AG09309 (cell line): Measurements from ENCODE around the gene JAZF1.

Experiments
- DNase-seq: peaks from one replicate; pipeline ENCODE4 v3.0.0-alpha.2; 2010; ENCODE audit warnings: low read depth
- H3K4me3 ChIP-seq: 2 replicates; pipeline ENCODE4 v1.5.1; 2011; ENCODE audit warnings: mild to moderate bottlenecking, low read depth, low read length, moderate library complexity; ENCODE audit not compliant: control insufficient read depth
- TF ChIP-seq, protein P1 (sequence below): IDR thresholded peaks from 2 replicates; pipeline ENCODE4 v1.5.1; 2011; ENCODE audit warnings: mild to moderate bottlenecking, low read depth, low read length, inconsistent platforms; ENCODE audit not compliant: insufficient read depth, control insufficient read depth; ENCODE audit errors: missing control alignments

Gene JAZF1

DNA sequence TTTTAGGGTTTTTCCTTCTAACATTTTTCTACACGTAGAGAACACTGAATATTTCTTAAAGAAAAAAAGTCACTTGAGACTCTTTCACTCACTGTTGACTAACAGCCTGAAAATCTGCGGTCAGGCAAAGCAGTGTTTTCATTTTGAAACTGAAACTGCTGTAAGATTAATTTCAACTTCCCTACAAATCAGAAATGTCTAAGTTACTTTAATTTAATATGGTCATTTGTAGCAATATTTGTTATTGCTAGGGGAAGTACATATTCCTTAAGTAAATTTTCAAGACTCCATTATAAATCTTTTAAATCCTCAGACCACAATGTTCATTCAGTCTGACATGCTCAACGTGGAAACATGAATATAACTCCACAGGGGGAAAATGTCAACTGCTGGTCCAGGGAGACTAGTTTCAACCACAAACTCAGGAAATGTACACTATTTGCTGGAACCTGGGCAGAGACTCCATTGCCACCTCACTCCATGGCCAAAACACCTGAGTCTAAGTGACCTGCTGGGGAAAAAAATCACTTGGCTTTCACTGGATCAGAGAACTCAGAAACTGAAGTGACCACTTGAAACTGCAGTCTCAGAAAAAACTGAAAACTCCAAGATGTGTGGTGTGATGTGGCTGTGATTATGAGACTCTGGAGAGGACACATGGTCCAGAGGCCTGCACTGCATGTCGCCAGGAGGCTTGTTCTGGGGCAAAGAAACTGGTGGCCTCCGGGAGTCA is 279.4 kb downstream of the JAZF1 start:
- peak; percentile 20 for DNase-seq
- TF ChIP-seq, protein P1, sequence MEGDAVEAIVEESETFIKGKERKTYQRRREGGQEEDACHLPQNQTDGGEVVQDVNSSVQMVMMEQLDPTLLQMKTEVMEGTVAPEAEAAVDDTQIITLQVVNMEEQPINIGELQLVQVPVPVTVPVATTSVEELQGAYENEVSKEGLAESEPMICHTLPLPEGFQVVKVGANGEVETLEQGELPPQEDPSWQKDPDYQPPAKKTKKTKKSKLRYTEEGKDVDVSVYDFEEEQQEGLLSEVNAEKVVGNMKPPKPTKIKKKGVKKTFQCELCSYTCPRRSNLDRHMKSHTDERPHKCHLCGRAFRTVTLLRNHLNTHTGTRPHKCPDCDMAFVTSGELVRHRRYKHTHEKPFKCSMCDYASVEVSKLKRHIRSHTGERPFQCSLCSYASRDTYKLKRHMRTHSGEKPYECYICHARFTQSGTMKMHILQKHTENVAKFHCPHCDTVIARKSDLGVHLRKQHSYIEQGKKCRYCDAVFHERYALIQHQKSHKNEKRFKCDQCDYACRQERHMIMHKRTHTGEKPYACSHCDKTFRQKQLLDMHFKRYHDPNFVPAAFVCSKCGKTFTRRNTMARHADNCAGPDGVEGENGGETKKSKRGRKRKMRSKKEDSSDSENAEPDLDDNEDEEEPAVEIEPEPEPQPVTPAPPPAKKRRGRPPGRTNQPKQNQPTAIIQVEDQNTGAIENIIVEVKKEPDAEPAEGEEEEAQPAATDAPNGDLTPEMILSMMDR, result no peak
- H3K4me3 ChIP-seq, result peak overlapping the region; percentile 28

DNA sequence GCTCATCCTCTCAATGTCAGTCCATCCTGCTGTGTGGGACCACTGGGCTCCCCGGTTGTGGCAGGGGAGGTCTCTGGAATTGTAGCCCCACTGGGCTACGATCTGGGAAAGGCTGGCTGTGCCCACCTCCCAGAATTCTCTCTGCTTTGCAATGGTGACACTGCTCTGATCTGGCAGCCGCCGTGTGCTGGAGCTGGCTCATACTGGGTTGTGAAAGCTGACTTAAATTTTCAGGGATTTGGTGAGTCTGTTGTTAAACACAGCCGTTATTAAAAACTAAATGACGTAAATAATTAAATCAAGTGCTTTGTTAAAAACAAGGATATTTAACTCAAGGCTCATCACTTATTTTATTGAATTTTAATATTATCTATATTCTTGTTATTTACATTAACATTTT is 280.6 kb downstream of the JAZF1 start:
- no peak overlapping the region for H3K4me3 ChIP-seq
- no peak for DNase-seq
- TF ChIP-seq, protein P1, result no peak

DNA sequence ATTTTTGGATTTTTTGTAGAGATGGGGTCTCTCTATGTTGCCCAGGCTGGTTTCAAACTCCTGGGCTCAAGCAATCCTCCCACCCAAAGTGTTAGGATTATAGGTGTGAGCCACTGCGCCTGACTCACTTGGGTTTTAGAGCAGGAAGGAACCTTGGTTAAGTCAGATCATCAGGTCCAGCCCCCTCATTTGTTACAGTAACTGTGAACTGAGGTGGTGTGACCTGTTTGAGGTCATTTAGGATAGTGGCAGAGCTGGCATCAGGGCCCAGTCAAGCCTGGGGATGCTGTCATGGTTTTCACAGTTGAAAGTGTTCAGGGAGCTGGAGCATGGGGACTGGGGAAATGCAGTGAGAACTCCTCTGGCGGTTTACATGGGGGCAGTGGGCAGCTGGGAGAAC is 281.0 kb downstream of the JAZF1 start:
- H3K4me3 ChIP-seq, result no peak overlapping the region
- DNase-seq, result no peak
- TF ChIP-seq, protein P1, result no peak

DNA sequence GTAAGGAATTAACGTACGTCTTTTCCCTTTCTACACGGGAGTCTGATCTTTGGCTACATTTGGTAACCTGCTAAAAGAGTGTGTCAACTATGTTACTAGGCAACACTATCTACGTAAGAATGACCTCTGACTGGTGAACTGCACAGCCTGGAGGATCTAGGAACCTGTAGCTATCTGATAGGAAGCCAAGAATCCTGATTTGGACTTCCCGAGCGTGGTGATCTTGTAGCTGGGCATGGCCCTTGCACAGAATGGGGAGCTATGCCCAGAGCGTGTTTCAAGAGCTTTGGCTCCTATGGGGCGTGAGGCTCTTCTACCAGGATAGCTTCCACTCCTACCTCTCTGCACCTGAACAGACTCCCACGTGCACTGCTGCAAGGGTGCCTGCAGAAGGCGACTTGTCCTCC is 283.2 kb downstream of the JAZF1 start:
- no peak for DNase-seq
- no peak overlapping the region for H3K4me3 ChIP-seq
- TF ChIP-seq, protein P1, result no peak

DNA sequence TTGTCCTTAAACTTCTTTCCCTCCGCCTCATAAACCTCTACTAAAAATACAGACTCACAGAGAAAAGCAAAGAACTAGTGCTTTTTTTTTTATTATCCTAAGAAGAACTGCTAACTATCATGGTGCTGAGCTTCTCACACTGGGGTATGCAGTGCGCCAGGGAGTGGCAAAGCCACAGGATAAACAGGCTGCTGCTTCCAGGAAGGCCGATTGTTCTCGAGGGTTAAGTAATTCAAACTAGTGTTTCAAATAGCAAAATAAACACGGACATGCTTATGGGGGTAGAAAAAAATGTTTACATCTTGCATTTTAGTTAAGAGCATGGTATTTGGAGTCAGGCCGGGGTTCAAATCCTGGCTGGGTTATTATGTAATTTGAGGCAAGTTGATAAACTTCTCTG is 283.6 kb downstream of the JAZF1 start:
- H3K4me3 ChIP-seq, result no peak overlapping the region
- DNase-seq, result no peak
- TF ChIP-seq, protein P1, result no peak

DNA sequence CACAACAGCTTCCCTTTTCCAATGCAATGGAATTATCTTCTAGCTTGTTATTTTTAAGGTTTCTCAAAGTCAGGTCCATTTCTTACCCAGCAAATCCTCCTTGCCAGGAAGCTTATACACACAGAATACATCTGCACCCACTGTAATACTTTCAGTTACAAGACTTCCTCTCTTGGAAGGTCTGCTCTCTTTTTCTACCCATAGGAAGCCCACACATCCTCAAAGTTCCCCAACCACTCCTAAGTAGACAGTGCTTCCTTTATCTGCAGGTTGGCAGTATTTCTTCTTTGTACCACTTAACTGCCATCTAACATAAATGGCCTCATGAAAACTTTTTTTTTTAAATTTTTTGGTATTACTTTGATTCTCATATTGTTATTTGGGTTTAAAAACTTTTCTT is 285.0 kb downstream of the JAZF1 start:
- TF ChIP-seq, protein P1, result no peak
- no peak for DNase-seq
- no peak overlapping the region for H3K4me3 ChIP-seq
